K562 (cell line): ENCODE measurements around the gene NOD1. TPM values are rescaled to one million over a fixed set of nuclear protein-coding genes. Genes with fewer than 3 reads are reported as not detected.

Experiments used
- ATAC-seq: fragments of 200-7000 bp; cut with Tn5 transposase; 3 replicates; pipeline ENCODE4 v1.9.1; 2020; ENCODE audit warnings: moderate library complexity
- BruUV-seq: library from RNA; stranded (reverse); fragments of 400-500 nt; replicated peaks from 2 replicates; lab custom pipeline; 2021; lab: Mats Ljungman, UMichigan
- CTCF ChIA-PET: fragments of 300-600 bp; formaldehyde crosslinking; extraction: SDS; loops from one replicate; lab custom pipeline; 2021; ENCODE audit warnings: low intra/inter-chr PET ratio; lab: Yijun Ruan, JAX
- POLR2A ChIA-PET: fragments of 300-600, 350-650 bp; sonication (Branson Sonifier 250); formaldehyde crosslinking; extraction: SDS; loops from one replicate; lab custom pipeline; 2021; ENCODE audit warnings: antibody characterized with exemption, inconsistent platforms; lab: Yijun Ruan, JAX
- DNase-seq, 4 experiments: peaks; one replicate each; pipeline versions ENCODE4 v3.0.0 to v3.0.0-alpha.2; 2011 to 2018; ENCODE audit warnings: low spot score in 3 of 4, mixed read lengths in 3 of 4; ENCODE audit errors: extremely low read depth in 1 of 4
- FAIRE-seq: peaks from 2 replicates; lab custom pipeline; 2011; peaks lifted over from hg19 to GRCh38; lab: Jason Lieb, UNC
- H2AFZ ChIP-seq: 2 replicates; pipeline ENCODE4 v1.6.0; 2011; ENCODE audit warnings: low read depth, low read length, control low read depth, inconsistent platforms
- H3K27ac ChIP-seq: fragments of 200-600 bp; 3 replicates; pipeline ENCODE4 v1.8.0; 2011; ENCODE audit warnings: low read depth, mild to moderate bottlenecking, control low read depth, inconsistent platforms, low read length, moderate library complexity, mixed read lengths; ENCODE audit errors: extremely low read depth
- H3K27me3 ChIP-seq, 2 experiments: fragments of 300-600 bp in 1 of 2; 2 replicates in 1 of 2; 3 replicates in 1 of 2; pipeline versions ENCODE4 v1.6.0 to v1.8.0; 2011; ENCODE audit warnings: inconsistent platforms in 2 of 2, low read length in 2 of 2, mild to moderate bottlenecking in 1 of 2, mixed read lengths in 1 of 2, moderate library complexity in 1 of 2; ENCODE audit not compliant: control insufficient read depth in 2 of 2, insufficient read depth in 2 of 2
- H3K36me3 ChIP-seq: fragments of 300-600 bp; 3 replicates; pipeline ENCODE4 v1.8.0; 2011; ENCODE audit warnings: mild to moderate bottlenecking, low read length, inconsistent platforms; ENCODE audit not compliant: control insufficient read depth, insufficient read depth
- H3K4me1 ChIP-seq, 2 experiments: fragments of 200-600 bp in 1 of 2; replicated peaks in 1 of 2; 2 replicates in 1 of 2; 3 replicates in 1 of 2; pipeline versions ENCODE4 v1.5.1 to v1.8.0; 2011; ENCODE audit warnings: inconsistent platforms in 2 of 2, low read length in 2 of 2, mild to moderate bottlenecking in 1 of 2, mixed read lengths in 1 of 2, moderate library complexity in 1 of 2; ENCODE audit not compliant: control insufficient read depth in 2 of 2, insufficient read depth in 2 of 2
- H3K4me2 ChIP-seq: 2 replicates; pipeline ENCODE4 v1.6.1; 2011; ENCODE audit warnings: low read length, control low read depth, inconsistent platforms, mixed read lengths; ENCODE audit not compliant: insufficient read depth
- H3K4me3 ChIP-seq: fragments of 200-600 bp; sonication (generic), shearing (Covaris generic); 2 replicates; pipeline ENCODE4 v1.5.1; 2016; ENCODE audit warnings: control low read depth, inconsistent platforms
- H3K79me2 ChIP-seq: fragments of 200-600 bp; 3 replicates; pipeline ENCODE4 v1.8.0; 2011; ENCODE audit warnings: low read length, inconsistent platforms; ENCODE audit not compliant: control insufficient read depth, insufficient read depth
- H3K9ac ChIP-seq, 2 experiments: 2 replicates each; pipeline versions ENCODE4 v1.6.0 to v1.6.1; 2011; ENCODE audit warnings: low read depth in 2 of 2, low read length in 2 of 2, control low read depth in 1 of 2, inconsistent platforms in 1 of 2, mild to moderate bottlenecking in 1 of 2, mixed read lengths in 1 of 2; ENCODE audit not compliant: insufficient read depth in 1 of 2
- H3K9me1 ChIP-seq: one replicate; pipeline ENCODE4 v1.6.0; 2011; ENCODE audit warnings: inconsistent platforms, mild to moderate bottlenecking, low read length, moderate library complexity; ENCODE audit not compliant: control insufficient read depth, insufficient read depth
- H3K9me3 ChIP-seq: replicated peaks from 2 replicates; pipeline ENCODE4 v1.5.1; 2011; ENCODE audit warnings: low read depth, low read length, inconsistent platforms; ENCODE audit not compliant: control insufficient read depth, insufficient read depth
- H4K20me1 ChIP-seq: replicated peaks from 2 replicates; pipeline ENCODE4 v1.6.1; 2011; ENCODE audit warnings: low read length, inconsistent platforms, mixed read lengths; ENCODE audit not compliant: control insufficient read depth, insufficient read depth
- ARID2 ChIP-seq: fragments of 450-650 bp; IDR thresholded peaks from 2 replicates; pipeline ENCODE4 v1.6.1; 2017; ENCODE audit warnings: antibody characterized with exemption, mild to moderate bottlenecking
- BCL6 ChIP-seq: fragments of 250-450 bp; sonication (Bioruptor Pico); IDR thresholded peaks from 2 replicates; pipeline ENCODE4 v1.4.0; 2020
- CHD1 ChIP-seq: fragments of 200-600 bp; sonication (generic); IDR thresholded peaks from one replicate; pipeline ENCODE4 v1.6.1; 2012; ENCODE audit warnings: mild to moderate bottlenecking, moderate library complexity, low read length, inconsistent platforms
- CREB1 ChIP-seq, 2 experiments: sonication (generic) in 1 of 2; formaldehyde crosslinking in 1 of 2; IDR thresholded peaks; 2 replicates each; pipeline versions ENCODE4 v1.6.1 to v1.8.0; 2012 to 2022; ENCODE audit warnings: inconsistent platforms in 1 of 2, mild to moderate bottlenecking in 1 of 2, missing genetic modification reagents in 1 of 2, moderate library complexity in 1 of 2
- DACH1 ChIP-seq: fragments of 450-650 bp; IDR thresholded peaks from 2 replicates; pipeline ENCODE4 v1.6.1; 2018; ENCODE audit not compliant: partially characterized antibody
- HBP1 ChIP-seq: fragments of 450-650 bp; formaldehyde crosslinking; IDR thresholded peaks from 2 replicates; pipeline ENCODE4 v1.4.0; 2022; ENCODE audit warnings: missing genetic modification characterization
- HIVEP1 ChIP-seq: fragments of 250-450 bp; sonication (Bioruptor Pico); IDR thresholded peaks from 2 replicates; pipeline ENCODE4 v1.4.0; 2020; ENCODE audit warnings: mild to moderate bottlenecking
- KLF16 ChIP-seq: IDR thresholded peaks from 2 replicates; pipeline ENCODE4 v1.6.1; 2016; ENCODE audit warnings: antibody characterized with exemption
- MAFK ChIP-seq: IDR thresholded peaks from 2 replicates; pipeline ENCODE4 v1.6.1; 2011; ENCODE audit warnings: low read length, improper control_type of control experiment
- MLLT1 ChIP-seq, 2 experiments: fragments of 450-650 bp; IDR thresholded peaks; 2 replicates each; pipeline ENCODE4 v1.6.1; 2016
- MTA1 ChIP-seq: fragments of 450-650 bp; IDR thresholded peaks from 2 replicates; pipeline ENCODE4 v1.6.1; 2017; ENCODE audit warnings: borderline replicate concordance
- MYC ChIP-seq, 2 experiments: fragments of 250-450 bp in 1 of 2; sonication (Bioruptor Pico) in 1 of 2; IDR thresholded peaks; 2 replicates each; pipeline versions ENCODE4 v1.5.1 to v1.6.1; 2012 to 2021; ENCODE audit warnings: low read depth in 2 of 2, borderline replicate concordance in 1 of 2, improper control_type of control experiment in 1 of 2, low read length in 1 of 2, mild to moderate bottlenecking in 1 of 2, moderate library complexity in 1 of 2
- NR2C1 ChIP-seq, 2 experiments: fragments of 450-650 bp; IDR thresholded peaks; 2 replicates each; pipeline ENCODE4 v1.6.1; 2017; ENCODE audit warnings: mild to moderate bottlenecking in 2 of 2, antibody characterized with exemption in 1 of 2, inconsistent platforms in 1 of 2, missing compliant biosample characterization in 1 of 2, missing genetic modification characterization in 1 of 2
- TBL1XR1 ChIP-seq, 2 experiments: IDR thresholded peaks; 2 replicates each; pipeline ENCODE4 v1.6.1; 2012; ENCODE audit warnings: improper control_type of control experiment in 2 of 2, low read length in 2 of 2, mild to moderate bottlenecking in 1 of 2
- TCF7L2 ChIP-seq: fragments of 150-350 bp; IDR thresholded peaks from 2 replicates; pipeline ENCODE4 v1.6.1; 2016; ENCODE audit warnings: low read depth, mild to moderate bottlenecking, low read length, moderate library complexity
- TEAD4 ChIP-seq, 2 experiments: sonication (generic) in 1 of 2; formaldehyde crosslinking in 1 of 2; IDR thresholded peaks; 2 replicates each; pipeline versions ENCODE4 v1.6.1 to v1.8.0; 2012 to 2022; ENCODE audit warnings: borderline replicate concordance in 1 of 2, inconsistent platforms in 1 of 2, low read length in 1 of 2, mild to moderate bottlenecking in 1 of 2, missing genetic modification reagents in 1 of 2
- ZNF274 ChIP-seq: IDR thresholded peaks from 2 replicates; pipeline ENCODE4 v1.6.1; 2011; ENCODE audit warnings: low read depth, mild to moderate bottlenecking, low read length, moderate library complexity, borderline replicate concordance
- WGBS: fragments of 100-300 bp; shearing (Covaris generic); methylation state at CpG from one replicate; pipeline ENCODE4 v1.1.6; 2016; ENCODE audit warnings: low coverage, mixed read lengths; ENCODE audit not compliant: insufficient coverage; ENCODE audit errors: missing lambda C conversion rate; 5-methylcytosine and 5-hydroxymethylcytosine counted together
- in situ Hi-C: fragments of 300-500 bp; cut with MboI; formaldehyde crosslinking; loops from 4 replicates; pipeline ENCODE4 v1.15.0; 2018; ENCODE audit warnings: inconsistent platforms, mixed read lengths
- intact Hi-C: fragments of 100-400 bp; cut with micrococcal nuclease; formaldehyde crosslinking; loops from 2 replicates; pipeline ENCODE4 v1.14.2; 2022
- polyA plus RNA-seq, 8 experiments: library from polyadenylated mRNA; depleted of rRNA in 4 of 8; stranded (reverse) in 5 of 8; unstranded in 3 of 8; fragments of >200 nt; fragmentation: Nextera tagmentation in 2 of 8; fragmentation: Illumina TruSeq in 1 of 8; extraction: Ambion mirVana in 2 of 8; extraction: Trizol in 1 of 8; gene quantifications; 2 replicates each; pipeline versions ENCODE4 v1.2.1 to v1.2.3, GENCODE V29; 2011 to 2014; ENCODE audit warnings: inconsistent platforms in 1 of 8, missing spikeins in 1 of 8
- total RNA-seq, 7 experiments: library from RNA; depleted of rRNA in 6 of 7; stranded (reverse); fragments of >200 nt in 6 of 7; fragmentation: Illumina TruSeq in 2 of 7; extraction: Trizol in 2 of 7; gene quantifications; 2 replicates each; pipeline versions ENCODE4 v1.2.1 to v1.2.3, GENCODE V29; 2011 to 2021; ENCODE audit warnings: low replicate concordance in 1 of 7

The NOD1 gene
- total and polyA plus RNA-seq, 9 of the 15 experiments (the other 6 are each of a cell fraction or from before 2014, with no cell fraction given) = 0.34 to 7.1 (median 4.7) TPM

- TF ChIP-seq TEAD4 (IDR thresholded peaks at IDR 0.05; ENCODE audit: low read length) (peak; percentile 19; the same call in 1 of the 2 replicates), TEAD4 (CRISPR knock-in tag; IDR thresholded peaks at IDR 0.05; ENCODE audit: borderline replicate concordance) (no peak)
Measured at GRCh38 chr7:30470771-30471170, 7.8 kb downstream of the NOD1 start (continued).

GRCh38 chr7:30470163-30470770, 8.3 kb downstream of the NOD1 start:
- peak; percentile 71 to 89 (median 78) for DNase-seq
- BruUV-seq = no TSS peak
- no peak overlapping the region for H3K4me3 ChIP-seq
- no peaks in the 10 kb centered on the region for H3K79me2 ChIP-seq
- WGBS = 6% methylated on average over 14 of the region's 14 CpGs
- H3K27me3 ChIP-seq = no peaks in the 10 kb centered on the region
- H3K4me2 ChIP-seq = peak overlapping the region; percentile 40; the same call in 1 of the 2 replicates
- ATAC-seq = peak; percentile 98
- H4K20me1 ChIP-seq = peaks cover 4% of the 10 kb centered on the region; the same call in 1 of the 2 replicates
- no peaks in the 10 kb centered on the region for H3K36me3 ChIP-seq
- intact Hi-C loops = no loop called here
- H2AFZ ChIP-seq = peak overlapping the region; percentile 66
- H3K9ac ChIP-seq = no peak overlapping the region
- ChIA-PET POLR2A (interaction anchor here (0.9 kb wide), 1 partner anchor 10 kb away, joined by 4 read pairs; no protein-coding TSS in a partner anchor), CTCF (interaction anchor here (2.5 kb wide), 1 partner anchor 94 kb away, joined by 9 read pairs; no protein-coding TSS in a partner anchor)
- peak; percentile 95 for FAIRE-seq
- H3K9me1 ChIP-seq = no peaks in the 10 kb centered on the region
- H3K4me1 ChIP-seq = peaks cover 10 to 32% of the 10 kb centered on the region in 2 experiments; a peak in 4 of 5 replicates
- H3K9me3 ChIP-seq = no peaks in the 10 kb centered on the region
- peak overlapping the region; percentile 35; the same call in 2 of the 3 replicates for H3K27ac ChIP-seq
- in situ Hi-C loops = no loop called here
- TF ChIP-seq TCF7L2 = no peak
- TF ChIP-seq ARID2 = no peak
- peak; percentile 59; the same call in 1 of the 2 replicates for TF ChIP-seq KLF16
- TF ChIP-seq MYC (IDR thresholded peaks at IDR 0.05; ENCODE audit: low read depth, low read length) = peak; percentile 43; the same call in 1 of the 2 replicates
- no peak for TF ChIP-seq MYC (CRISPR knock-in tag; IDR thresholded peaks at IDR 0.05; ENCODE audit: borderline replicate concordance, low read depth)
- TF ChIP-seq NR2C1 (IDR thresholded peaks at IDR 0.05) = 0 out of 2 replicates have a peak, but pooled peaks have one; percentile 33
- TF ChIP-seq NR2C1 (tag; IDR thresholded peaks at IDR 0.05) = peak; percentile 64; the same call in 1 of the 2 replicates
- TF ChIP-seq TBL1XR1 (IDR thresholded peaks at IDR 0.05; ENCODE audit: low read length in 2 of 2) = peak in 1 of 2 experiments; percentile 75; a peak in 2 of 4 replicates
- peak; percentile 96 for TF ChIP-seq MTA1
- no peak for TF ChIP-seq ZNF274
- TF ChIP-seq MLLT1 (IDR thresholded peaks at IDR 0.05) = 0 out of 4 replicates have a peak, but pooled peaks of 1 of the 2 experiments have one; percentile 53
- no peak for TF ChIP-seq CHD1
- no peak for TF ChIP-seq BCL6 (CRISPR knock-in tag)
- peak; percentile 35; the same call in 1 of the 2 replicates for TF ChIP-seq MAFK
- TF ChIP-seq HIVEP1 (CRISPR knock-in tag) = no peak
- TF ChIP-seq HBP1 (CRISPR knock-in tag) = peak; percentile 64; the same call in 1 of the 2 replicates
- peak; percentile 32 for TF ChIP-seq DACH1
- TF ChIP-seq CREB1 (IDR thresholded peaks at IDR 0.05) = peak; percentile 92
- peak; percentile 88 for TF ChIP-seq CREB1 (CRISPR knock-in tag; IDR thresholded peaks at IDR 0.05)
